ENCODE results near the gene UNC80.

- TF ChIP-seq POLR2AphosphoS5 (IDR thresholded peaks at IDR 0.05; ENCODE audit: low read depth, low read length), result no peak
- TF ChIP-seq POLR2A (IDR thresholded peaks at IDR 0.05; ENCODE audit: low read depth, low read length), result no peak
- no peak for TF ChIP-seq SPI1 (IDR thresholded peaks at IDR 0.05; ENCODE audit: low read depth, low read length)
Observed at GRCh38 chr2:209970271-209970670, 198.6 kb downstream of the UNC80 start.

Data from GM12891 (cell line).